ENCODE results near the gene RBM8A.

RBM8A gene

DNA sequence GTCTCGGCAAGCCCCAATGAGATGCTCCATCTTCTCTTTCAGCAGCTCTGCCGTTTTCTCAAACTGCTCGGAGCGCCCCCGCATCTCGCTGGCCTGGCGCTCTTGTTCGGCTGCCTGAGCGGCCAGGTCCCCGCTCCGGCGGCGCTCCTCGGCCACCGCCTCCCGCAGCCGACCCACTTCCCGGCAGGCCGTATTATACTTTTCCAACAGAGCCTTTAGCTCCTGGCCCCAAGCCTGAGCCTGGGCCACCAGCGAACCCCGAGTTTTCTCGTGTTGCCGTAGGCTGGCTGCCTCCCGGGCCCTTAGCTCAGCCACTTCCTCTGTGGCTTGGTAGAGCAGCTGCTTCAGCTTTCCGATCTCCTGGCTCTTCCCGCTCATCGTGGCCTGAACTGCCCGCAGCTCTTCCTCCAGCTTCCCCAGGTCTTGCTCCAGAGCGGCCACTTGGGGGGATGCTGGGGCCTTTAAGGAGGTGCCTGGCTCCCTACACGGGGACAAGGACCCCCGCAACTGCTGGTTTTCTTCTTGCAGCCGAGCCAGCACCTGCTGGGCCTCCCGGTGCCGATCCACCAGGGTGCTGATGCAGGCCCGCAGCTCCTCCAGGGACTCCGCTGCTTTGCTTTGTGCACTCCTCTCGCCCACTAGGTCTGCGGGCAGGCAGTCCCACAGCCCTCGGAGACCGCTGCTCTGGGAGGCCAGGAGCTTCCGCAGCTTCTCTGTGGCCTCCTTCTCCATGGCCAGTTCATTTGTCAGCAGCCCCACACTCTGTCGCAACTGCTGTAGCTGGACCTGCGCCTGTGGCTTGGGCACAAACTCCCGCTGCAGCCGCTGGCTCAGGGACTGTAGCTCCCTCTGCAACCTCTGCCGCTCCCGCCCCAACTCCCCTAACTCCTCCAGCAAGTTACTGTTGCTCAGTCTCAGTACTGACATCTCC is 55.0 kb downstream of the RBM8A start:
- DNase-seq: no peak

Measured in DMS53 (cell line).